C4-2B (cell line): ENCODE data around the gene PLA2G4F.

Source experiments
- ZFX ChIP-seq: fragments of 450-650 bp; IDR thresholded peaks from 2 replicates; pipeline ENCODE4 v1.6.1; 2017
- TF ChIP-seq, protein P1 (sequence below): fragments of 450-650 bp; conservative IDR thresholded peaks from 2 replicates; pipeline ENCODE4 v1.5.1; 2017; ENCODE audit warnings: mild to moderate bottlenecking

DNA sequence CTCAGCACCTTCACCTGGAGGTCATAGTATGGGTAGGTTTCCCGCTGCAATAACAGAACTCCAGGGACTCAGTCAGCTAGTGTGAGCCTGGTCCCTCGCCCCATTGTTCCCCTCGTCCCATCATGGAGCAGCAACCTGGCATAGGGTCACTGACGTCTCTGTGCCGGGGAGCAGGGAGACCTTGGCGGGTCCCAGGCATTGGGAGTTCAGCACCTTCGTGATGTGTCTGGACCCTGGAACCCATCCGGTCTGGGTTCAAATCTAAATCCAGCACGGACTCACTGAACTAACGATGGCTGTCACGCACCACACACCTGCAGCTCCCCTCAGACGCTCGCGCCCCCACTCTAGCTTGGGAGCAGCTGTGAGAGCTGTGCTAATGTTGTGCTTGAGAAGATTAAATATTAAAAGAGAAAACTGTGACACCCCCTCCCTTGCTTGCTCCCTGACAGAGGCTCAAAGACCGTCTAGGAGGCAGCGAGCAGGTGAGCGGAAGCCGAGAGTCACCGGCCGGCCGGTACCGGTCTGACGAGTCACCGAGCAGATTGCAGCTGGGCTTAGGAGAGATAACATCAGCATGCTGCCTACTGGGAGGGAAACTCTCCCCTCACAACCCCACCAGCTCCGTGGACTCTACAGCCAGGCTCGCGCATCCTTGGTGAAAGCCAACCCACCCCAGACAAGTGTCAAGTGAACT lies 742 bp downstream of the PLA2G4F start:
- TF ChIP-seq, protein P1, sequence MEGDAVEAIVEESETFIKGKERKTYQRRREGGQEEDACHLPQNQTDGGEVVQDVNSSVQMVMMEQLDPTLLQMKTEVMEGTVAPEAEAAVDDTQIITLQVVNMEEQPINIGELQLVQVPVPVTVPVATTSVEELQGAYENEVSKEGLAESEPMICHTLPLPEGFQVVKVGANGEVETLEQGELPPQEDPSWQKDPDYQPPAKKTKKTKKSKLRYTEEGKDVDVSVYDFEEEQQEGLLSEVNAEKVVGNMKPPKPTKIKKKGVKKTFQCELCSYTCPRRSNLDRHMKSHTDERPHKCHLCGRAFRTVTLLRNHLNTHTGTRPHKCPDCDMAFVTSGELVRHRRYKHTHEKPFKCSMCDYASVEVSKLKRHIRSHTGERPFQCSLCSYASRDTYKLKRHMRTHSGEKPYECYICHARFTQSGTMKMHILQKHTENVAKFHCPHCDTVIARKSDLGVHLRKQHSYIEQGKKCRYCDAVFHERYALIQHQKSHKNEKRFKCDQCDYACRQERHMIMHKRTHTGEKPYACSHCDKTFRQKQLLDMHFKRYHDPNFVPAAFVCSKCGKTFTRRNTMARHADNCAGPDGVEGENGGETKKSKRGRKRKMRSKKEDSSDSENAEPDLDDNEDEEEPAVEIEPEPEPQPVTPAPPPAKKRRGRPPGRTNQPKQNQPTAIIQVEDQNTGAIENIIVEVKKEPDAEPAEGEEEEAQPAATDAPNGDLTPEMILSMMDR: no peak
- TF ChIP-seq ZFX: no peak
